IMR-90 (cell line): ENCODE results near the gene TNS3. TPM values are rescaled to one million over a fixed set of nuclear protein-coding genes. Genes with fewer than 3 reads are reported as not detected.
A peak's percentile ranks its signal among the peaks of the same experiment; 100 is the strongest.

ENCODE experiments used
- ATAC-seq: fragments of 200-7000 bp; cut with Tn5 transposase; 2 replicates; pipeline ENCODE4 v1.9.1; 2020; ENCODE audit warnings: low read depth, mild to moderate bottlenecking, moderate library complexity
- BruUV-seq: library from RNA; stranded (reverse); fragments of 400-500 nt; replicated peaks from 2 replicates; lab custom pipeline; 2021; lab: Mats Ljungman, UMichigan
- CTCF ChIA-PET: fragments of 300-600 bp; formaldehyde crosslinking; extraction: SDS; loops from one replicate; lab custom pipeline; 2021; ENCODE audit warnings: antibody characterized with exemption; lab: Yijun Ruan, JAX
- POLR2A ChIA-PET: fragments of 300-600 bp; sonication (Branson Sonifier 250); formaldehyde crosslinking; loops from one replicate; lab custom pipeline; 2022; ENCODE audit warnings: antibody characterized with exemption; ENCODE audit not compliant: unreplicated experiment; lab: Charles Lee
- DNase-seq: peaks from one replicate; pipeline ENCODE4 v3.0.0; 2013
- H2AFZ ChIP-seq: replicated peaks from 2 replicates; pipeline ENCODE3; 2013; ENCODE audit warnings: low read length, mild to moderate bottlenecking; ENCODE audit not compliant: poor library complexity
- H2AK5ac ChIP-seq: 2 replicates; pipeline ENCODE4 v1.6.1; 2013; ENCODE audit warnings: low read depth, low read length, inconsistent platforms
- H2AK9ac ChIP-seq: replicated peaks from 2 replicates; pipeline ENCODE3; 2013; ENCODE audit warnings: mild to moderate bottlenecking, low read depth, low read length, moderate library complexity; ENCODE audit not compliant: poor library complexity
- H2BK120ac ChIP-seq: 2 replicates; pipeline ENCODE4 v1.6.1; 2013; ENCODE audit warnings: low read depth, low read length, inconsistent platforms
- H2BK15ac ChIP-seq: 3 replicates; pipeline ENCODE4 v1.6.1; 2013; ENCODE audit warnings: low read depth, low read length, inconsistent platforms
- H2BK20ac ChIP-seq: 2 replicates; pipeline ENCODE4 v1.6.1; 2013; ENCODE audit warnings: low read depth, mild to moderate bottlenecking, inconsistent platforms, low read length, moderate library complexity
- H2BK5ac ChIP-seq: 2 replicates; pipeline ENCODE4 v1.6.1; 2013; ENCODE audit warnings: mild to moderate bottlenecking, low read depth, low read length, inconsistent platforms; ENCODE audit not compliant: poor library complexity, severe bottlenecking
- H3K14ac ChIP-seq: replicated peaks from 2 replicates; pipeline ENCODE4 v1.6.1; 2013; ENCODE audit warnings: low read depth, low read length, inconsistent platforms
- H3K18ac ChIP-seq: 2 replicates; pipeline ENCODE4 v1.6.1; 2013; ENCODE audit warnings: low read depth, low read length, control low read depth
- H3K23ac ChIP-seq: 2 replicates; pipeline ENCODE4 v1.6.1; 2013; ENCODE audit warnings: low read depth, low read length, inconsistent platforms
- H3K27ac ChIP-seq: 2 replicates; pipeline ENCODE4 v1.5.1; 2013; ENCODE audit warnings: mild to moderate bottlenecking, control low read depth, low read length; ENCODE audit not compliant: insufficient read depth
- H3K27me3 ChIP-seq: 2 replicates; pipeline ENCODE4 v1.6.1; 2013; ENCODE audit warnings: low read length; ENCODE audit not compliant: control insufficient read depth, insufficient read depth
- H3K36me3 ChIP-seq: 2 replicates; pipeline ENCODE4 v1.6.1; 2013; ENCODE audit warnings: low read length, mixed read lengths; ENCODE audit not compliant: control insufficient read depth, insufficient read depth
- H3K4ac ChIP-seq: 2 replicates; pipeline ENCODE4 v1.6.1; 2013; ENCODE audit warnings: low read depth, low read length, inconsistent platforms
- H3K4me1 ChIP-seq: 2 replicates; pipeline ENCODE4 v1.6.1; 2013; ENCODE audit warnings: low read length, mixed read lengths; ENCODE audit not compliant: control insufficient read depth, insufficient read depth
- H3K4me2 ChIP-seq: 2 replicates; pipeline ENCODE4 v1.6.1; 2013; ENCODE audit warnings: low read depth, mild to moderate bottlenecking, control low read depth, low read length, moderate library complexity
- H3K4me3 ChIP-seq: 2 replicates; pipeline ENCODE4 v1.5.1; 2013; ENCODE audit warnings: low read depth, mild to moderate bottlenecking, control low read depth, low read length, moderate library complexity; ENCODE audit not compliant: insufficient read depth
- H3K56ac ChIP-seq: 2 replicates; pipeline ENCODE4 v1.6.1; 2013; ENCODE audit warnings: low read length, inconsistent platforms; ENCODE audit not compliant: insufficient read depth; ENCODE audit errors: extremely low read depth
- H3K79me1 ChIP-seq, 2 experiments: 2 replicates each; pipeline ENCODE4 v1.6.1; 2013; ENCODE audit warnings: low read length in 2 of 2, inconsistent platforms in 1 of 2, low read depth in 1 of 2
- H3K9ac ChIP-seq: 2 replicates; pipeline ENCODE4 v1.6.1; 2013; ENCODE audit warnings: low read depth, low read length, control low read depth
- H3K9me1 ChIP-seq: 2 replicates; pipeline ENCODE4 v1.6.1; 2013; ENCODE audit warnings: low read length, inconsistent platforms; ENCODE audit not compliant: insufficient read depth
- H3K9me3 ChIP-seq: 2 replicates; pipeline ENCODE4 v1.6.1; 2013; ENCODE audit warnings: low read length; ENCODE audit not compliant: control insufficient read depth, insufficient read depth
- H4K20me1 ChIP-seq: 2 replicates; pipeline ENCODE4 v1.6.1; 2013; ENCODE audit warnings: low read length, inconsistent platforms; ENCODE audit not compliant: insufficient read depth
- H4K5ac ChIP-seq: 2 replicates; pipeline ENCODE4 v1.6.1; 2013; ENCODE audit warnings: mild to moderate bottlenecking, low read depth, low read length, control low read depth
- H4K8ac ChIP-seq, 2 experiments: 2 replicates each; pipeline ENCODE4 v1.6.1; 2013; ENCODE audit warnings: low read depth in 2 of 2, low read length in 2 of 2, control low read depth in 1 of 2, inconsistent platforms in 1 of 2
- H4K91ac ChIP-seq: 2 replicates; pipeline ENCODE4 v1.6.1; 2013; ENCODE audit warnings: low read depth, low read length, inconsistent platforms; ENCODE audit not compliant: insufficient read depth
- CEBPB ChIP-seq: IDR thresholded peaks from 2 replicates; pipeline ENCODE4 v1.6.1; 2012; ENCODE audit warnings: low read depth, low read length, improper control_type of control experiment
- ELK1 ChIP-seq: fragments of 150-350 bp; IDR thresholded peaks from 2 replicates; pipeline ENCODE4 v1.6.1; 2016; ENCODE audit warnings: low read depth, mild to moderate bottlenecking, low read length, moderate library complexity, borderline replicate concordance
- FOS ChIP-seq: fragments of 150-350 bp; IDR thresholded peaks from 2 replicates; pipeline ENCODE4 v1.6.1; 2016; ENCODE audit warnings: low read depth, low read length
- MAFK ChIP-seq: IDR thresholded peaks from 2 replicates; pipeline ENCODE4 v1.6.1; 2012; ENCODE audit warnings: low read depth, low read length, improper control_type of control experiment
- MAZ ChIP-seq: IDR thresholded peaks from 2 replicates; pipeline ENCODE4 v1.6.1; 2012; ENCODE audit warnings: low read depth, mild to moderate bottlenecking, low read length, improper control_type of control experiment, moderate library complexity, borderline replicate concordance
- POLR2A ChIP-seq: IDR thresholded peaks from 2 replicates; pipeline ENCODE4 v1.6.1; 2012; ENCODE audit warnings: mild to moderate bottlenecking, low read depth, low read length
- RAD21 ChIP-seq: IDR thresholded peaks from 2 replicates; pipeline ENCODE4 v1.6.1; 2012; ENCODE audit warnings: low read length, improper control_type of control experiment
- RCOR1 ChIP-seq: IDR thresholded peaks from 2 replicates; pipeline ENCODE4 v1.6.1; 2012; ENCODE audit warnings: mild to moderate bottlenecking, low read length, improper control_type of control experiment; ENCODE audit not compliant: insufficient replicate concordance
- USF2 ChIP-seq: fragments of 150-350 bp; IDR thresholded peaks from 2 replicates; pipeline ENCODE4 v1.6.1; 2017; ENCODE audit warnings: mild to moderate bottlenecking, antibody characterized with exemption, low read length, low read depth
- WGBS, 2 experiments: methylation state at CpG; one replicate each; pipeline versions ENCODE4 v1.1.5 to v1.1.7; 2013; ENCODE audit warnings: missing lambda C conversion rate in 2 of 2; ENCODE audit not compliant: insufficient read length in 1 of 2; ENCODE audit errors: extremely low coverage in 2 of 2; 5-methylcytosine and 5-hydroxymethylcytosine counted together
- dilution Hi-C: fragments of 300-500 bp; cut with HindIII; formaldehyde crosslinking; loops from one replicate; pipeline ENCODE4 v1.14.3; 2018; ENCODE audit warnings: low sequenced_read_pairs; ENCODE audit not compliant: unreplicated experiment
- in situ Hi-C: fragments of 300-500 bp; cut with MboI; formaldehyde crosslinking; loops from 3 replicates; pipeline ENCODE4 v1.14.3; 2019; ENCODE audit warnings: low sequenced_read_pairs, inconsistent platforms, mixed read lengths
- intact Hi-C: fragments of 100-400 bp; cut with micrococcal nuclease; formaldehyde crosslinking; loops from 2 replicates; pipeline ENCODE4 v1.10.0; 2022
- polyA plus RNA-seq, 3 experiments: library from polyadenylated mRNA; depleted of rRNA; stranded (reverse); fragments of >200 nt; gene quantifications; 2 replicates each; pipeline ENCODE4 v1.2.3, GENCODE V29; 2012; ENCODE audit warnings: low replicate concordance in 1 of 3
- total RNA-seq: library from RNA; depleted of rRNA; stranded (reverse); fragments of >200 nt; gene quantifications from 2 replicates; pipeline ENCODE4 v1.2.3, GENCODE V29; 2012

The TNS3 gene
- total and polyA plus RNA-seq, 2 of the 4 experiments (the other 2 are of a cell fraction) = 64.3 to 79.2 TPM

GRCh38 chr7:47313564-47313963 lies 268.3 kb downstream of the TNS3 start:
- Histone ChIP-seq H2AK9ac (no peak overlapping the region), H3K36me3 (peaks cover 15% of the 10 kb centered on the region), H3K4me3 (no peak overlapping the region), H3K9me3 (no peaks in the 10 kb centered on the region), H3K27me3 (no peaks in the 10 kb centered on the region), H4K91ac (no peak overlapping the region), H4K20me1 (peaks cover 18% of the 10 kb centered on the region; the same call in 1 of the 2 replicates), H2BK20ac (no peak overlapping the region), H2AK5ac (0 out of 2 replicates have a peak overlapping the region, but pooled peaks have one; percentile 83), H3K4me2 (no peak overlapping the region), H2BK5ac (no peak overlapping the region), H3K27ac (no peak overlapping the region), H3K4me1 (peaks cover 15% of the 10 kb centered on the region), H3K79me1 (peaks cover 45 to 75% of the 10 kb centered on the region in 2 experiments), H3K56ac (no peak overlapping the region), H3K4ac (0 out of 2 replicates have a peak overlapping the region, but pooled peaks have one; percentile 2), H3K9me1 (peaks cover 28% of the 10 kb centered on the region), H3K9ac (no peak overlapping the region), H2BK120ac (no peak overlapping the region), H2BK15ac (0 out of 3 replicates have a peak overlapping the region, but pooled peaks have one; percentile 12), H4K5ac (no peak overlapping the region), H2AFZ (no peak overlapping the region), H3K23ac (peak overlapping the region; percentile 70; the same call in 1 of the 2 replicates), H3K14ac (peak overlapping the region; percentile 64), H4K8ac (peak overlapping the region in 1 of 2 experiments; percentile 25; a peak in 1 of 4 replicates), H3K18ac (no peak overlapping the region)
- dilution Hi-C loops = no loop called here
- BruUV-seq = no TSS peak
- ChIA-PET POLR2A (no interaction called here), CTCF (no interaction called here)
- no peak for TF ChIP-seq USF2
- TF ChIP-seq MAFK = no peak
- TF ChIP-seq MAZ = no peak
- no peak for TF ChIP-seq POLR2A
- no peak for TF ChIP-seq RCOR1
- TF ChIP-seq ELK1 = no peak
- no peak for TF ChIP-seq FOS
- no peak for TF ChIP-seq RAD21
- TF ChIP-seq CEBPB = no peak
- in situ Hi-C loops = no loop called here
- 83% methylated on average over 1 of the region's 4 CpGs; no CpG with 5 or more reads in 1 of the 2 experiments for WGBS, 2 experiments
- DNase-seq (no peak), ATAC-seq (no peak)
- intact Hi-C loops = no loop called here
